Stomach (tissue), 9 donors: ENCODE results near the gene SLC35F3. TPM values are rescaled to one million over a fixed set of nuclear protein-coding genes. Genes with fewer than 3 reads are reported as not detected.

ENCODE experiments used
- DNase-seq, 2 donors: peaks; one replicate each; pipeline versions ENCODE4 v3.0.0 to v3.0.0-alpha.2; 2013 to 2019
- H3K27ac ChIP-seq, 5 donors: fragments of 200-600 bp in 4 of 5; sonication (generic) in 4 of 5; one replicate each; pipeline ENCODE4 v1.5.1; 2013 to 2019; ENCODE audit warnings: mild to moderate bottlenecking in 1 of 5, moderate library complexity in 1 of 5
- H3K27me3 ChIP-seq, 3 donors: fragments of 200-600 bp; sonication (generic); one replicate each; pipeline ENCODE4 v1.5.1; 2017 to 2019; ENCODE audit warnings: mixed run types in 1 of 3
- H3K36me3 ChIP-seq, 4 donors: fragments of 200-600 bp; sonication (generic); 1 replicate in 3 of 4; 2 replicates in 1 of 4; pipeline ENCODE4 v1.5.1; 2016 to 2019
- H3K4me1 ChIP-seq, 4 donors: fragments of 200-600 bp; sonication (generic); one replicate each; pipeline ENCODE4 v1.5.1; 2016 to 2019
- H3K4me3 ChIP-seq, 4 donors: fragments of 200-600 bp; sonication (generic) in 3 of 4; one replicate each; pipeline ENCODE4 v1.5.1; 2016 to 2019; ENCODE audit warnings: mild to moderate bottlenecking in 1 of 4
- H3K9me3 ChIP-seq, 4 donors: fragments of 200-600 bp; sonication (generic); one replicate each; pipeline ENCODE4 v1.5.1; 2016 to 2019
- EP300 ChIP-seq: sonication (generic); formaldehyde crosslinking; IDR thresholded peaks from one replicate; pipeline ENCODE4 v1.6.1; 2017; ENCODE audit warnings: antibody characterized with exemption
- POLR2A ChIP-seq, 4 donors: fragments of 450-650 bp; IDR thresholded peaks; one replicate each; pipeline ENCODE4 v1.6.1; 2016; ENCODE audit warnings: antibody characterized with exemption in 4 of 4, control low read depth in 2 of 4, mild to moderate bottlenecking in 1 of 4, moderate library complexity in 1 of 4
- POLR2AphosphoS5 ChIP-seq, 3 donors: sonication (generic); formaldehyde crosslinking; IDR thresholded peaks; one replicate each; pipeline ENCODE4 v1.6.1; 2016; ENCODE audit warnings: antibody characterized with exemption in 3 of 3
- WGBS, 5 donors: extraction: QIAGEN DNeasy Blood & Tissue Kit in 3 of 5; methylation state at CpG; one replicate each; pipeline versions ENCODE4 v1.1.5 to v1.1.7; 2013 to 2018; 5-methylcytosine and 5-hydroxymethylcytosine counted together
- intact Hi-C: fragments of 100-400 bp; cut with DNase I; formaldehyde crosslinking; loops from one replicate; pipeline ENCODE4 v1.15.1; 2023; ENCODE audit warnings: low total_unique reads
- polyA plus RNA-seq, 3 donors: library from polyadenylated mRNA; stranded (reverse); fragments of 200-250 nt; gene quantifications; one replicate each; pipeline ENCODE4 v1.2.3, GENCODE V29; 2013
- total RNA-seq, 5 donors: library from RNA; depleted of rRNA; stranded (reverse); fragments of >200 nt; gene quantifications; one replicate each; pipeline versions ENCODE4 v1.1.0 to v1.2.3, GENCODE V29; 2014 to 2016
- TF ChIP-seq, protein P1 (sequence below), 7 experiments: fragments of 450-650 bp in 4 of 7; fragments of 200-600 bp in 3 of 7; sonication (generic) in 3 of 7; IDR thresholded peaks; one replicate each; pipeline ENCODE4 v1.5.1; 2016 to 2019; ENCODE audit warnings: antibody characterized with exemption in 7 of 7, control low read depth in 2 of 7, mild to moderate bottlenecking in 1 of 7
- donor health status: healthy with polysubstance abuse.
- donor health status: Bipolar disorder and iron deficiency.
- donor health status: healthy.

The SLC35F3 gene
- total and polyA plus RNA-seq, 8 donors = under 0.01 to 1.5 (median 0.59) TPM; not detected in 2

GRCh38 chr1:234213658-234214128 lies 309.2 kb downstream of the SLC35F3 start:
- Histone ChIP-seq H3K4me1 (peaks cover 11 to 29% (median 19%) of the 10 kb centered on the region in 4 donors), H3K27ac (peak overlapping the region in 1 of 5 donors; percentile 35), H3K27me3 (peaks cover 9 to 52% (median 26%) of the 10 kb centered on the region in 3 donors), H3K9me3 (no peaks in the 10 kb centered on the region), H3K36me3 (no peaks in the 10 kb centered on the region), H3K4me3 (peak overlapping the region; percentile 43 to 53 (median 48))
- WGBS, 5 donors = 12 to 31% (median 22%) methylated on average over 8 of the region's 8 CpGs
- no peak for DNase-seq
- TF ChIP-seq, protein P1, sequence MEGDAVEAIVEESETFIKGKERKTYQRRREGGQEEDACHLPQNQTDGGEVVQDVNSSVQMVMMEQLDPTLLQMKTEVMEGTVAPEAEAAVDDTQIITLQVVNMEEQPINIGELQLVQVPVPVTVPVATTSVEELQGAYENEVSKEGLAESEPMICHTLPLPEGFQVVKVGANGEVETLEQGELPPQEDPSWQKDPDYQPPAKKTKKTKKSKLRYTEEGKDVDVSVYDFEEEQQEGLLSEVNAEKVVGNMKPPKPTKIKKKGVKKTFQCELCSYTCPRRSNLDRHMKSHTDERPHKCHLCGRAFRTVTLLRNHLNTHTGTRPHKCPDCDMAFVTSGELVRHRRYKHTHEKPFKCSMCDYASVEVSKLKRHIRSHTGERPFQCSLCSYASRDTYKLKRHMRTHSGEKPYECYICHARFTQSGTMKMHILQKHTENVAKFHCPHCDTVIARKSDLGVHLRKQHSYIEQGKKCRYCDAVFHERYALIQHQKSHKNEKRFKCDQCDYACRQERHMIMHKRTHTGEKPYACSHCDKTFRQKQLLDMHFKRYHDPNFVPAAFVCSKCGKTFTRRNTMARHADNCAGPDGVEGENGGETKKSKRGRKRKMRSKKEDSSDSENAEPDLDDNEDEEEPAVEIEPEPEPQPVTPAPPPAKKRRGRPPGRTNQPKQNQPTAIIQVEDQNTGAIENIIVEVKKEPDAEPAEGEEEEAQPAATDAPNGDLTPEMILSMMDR (IDR thresholded peaks at IDR 0.05) = no peak
- no peak for TF ChIP-seq EP300
- no peak for TF ChIP-seq POLR2AphosphoS5 (IDR thresholded peaks at IDR 0.05)
- intact Hi-C loops = no loop called here

- 1 to 3% (median 1%) methylated on average over 21 to 69 of the region's 69 CpGs for WGBS, 5 donors
- Histone ChIP-seq H3K27me3 (peaks cover 9 to 52% (median 26%) of the 10 kb centered on the region in 3 donors), H3K4me3 (peak overlapping the region; percentile 43 to 53 (median 48)), H3K4me1 (peaks cover 11 to 29% (median 19%) of the 10 kb centered on the region in 4 donors), H3K9me3 (no peaks in the 10 kb centered on the region), H3K27ac (peak overlapping the region in 4 of 5 donors; percentile 35 to 50 (median 39)), H3K36me3 (no peaks in the 10 kb centered on the region)
- DNase-seq = peak in 1 of 2 donors; percentile 73
- TF ChIP-seq POLR2A (IDR thresholded peaks at IDR 0.05) (no peak), EP300 (no peak), POLR2AphosphoS5 (IDR thresholded peaks at IDR 0.05) (no peak)
- TF ChIP-seq, protein P1 (IDR thresholded peaks at IDR 0.05) = no peak
- intact Hi-C loops = no loop called here
Measured at GRCh38 chr1:234214129-234214910, 309.8 kb downstream of the SLC35F3 start.

DNA sequence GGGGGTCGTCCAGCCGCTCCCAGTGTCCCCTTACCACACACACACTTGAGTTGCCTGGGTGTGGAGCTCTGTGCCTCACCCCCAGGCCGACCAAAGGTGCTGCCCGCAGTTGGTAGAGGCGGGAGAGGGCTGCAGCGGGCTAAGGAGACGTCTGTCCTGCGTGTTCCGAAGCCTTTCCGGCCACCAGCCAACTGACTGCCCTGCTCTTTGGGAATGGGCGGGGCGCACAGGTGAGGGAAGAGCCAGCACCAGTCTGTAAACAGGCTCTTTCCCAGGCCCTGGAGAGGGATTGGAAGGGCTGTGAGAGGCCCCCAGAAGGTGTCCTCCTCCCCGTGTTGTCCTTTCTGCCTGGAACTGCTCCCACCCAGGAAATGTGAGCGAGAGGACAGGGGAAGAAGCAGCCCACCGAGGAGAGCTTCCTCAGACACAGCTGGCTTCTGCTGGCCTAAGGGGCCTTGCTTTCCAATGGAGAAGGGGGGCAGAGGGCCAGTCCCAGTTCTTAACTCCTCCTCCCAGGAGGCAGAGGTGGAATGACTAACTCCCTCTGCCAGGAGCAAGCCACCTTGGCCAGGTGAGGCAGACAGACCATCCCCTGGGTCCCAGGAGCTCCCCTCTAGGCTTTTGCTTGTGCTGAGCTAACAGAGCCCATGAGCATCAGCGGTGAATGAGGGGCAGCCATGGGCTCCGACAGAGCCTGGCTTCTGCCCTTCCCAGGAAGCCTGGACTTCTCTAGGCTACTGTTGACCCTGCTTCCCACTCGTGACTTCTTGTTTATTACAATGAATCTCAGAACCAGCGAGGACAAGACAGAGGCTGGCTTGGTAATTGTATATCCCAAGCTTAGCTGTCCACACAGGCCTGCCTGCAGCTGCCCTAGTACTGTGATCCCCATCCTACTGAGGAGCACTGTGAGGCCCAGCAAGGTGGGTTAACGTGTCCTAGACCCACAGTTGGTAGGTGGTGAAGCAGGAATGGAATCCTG lies 310.7 kb downstream of the SLC35F3 start:
- WGBS, 5 donors = 28 to 47% (median 30%) methylated on average over 18 to 20 of the region's 20 CpGs
- peak overlapping the region; percentile 43 to 53 (median 48) for H3K4me3 ChIP-seq
- H3K27ac ChIP-seq = peak overlapping the region in 3 of 5 donors; percentile 35 to 50 (median 38)

More for the DNA sequence above, 310.7 kb downstream of the SLC35F3 start:
- intact Hi-C loops = no loop called here
- H3K9me3 ChIP-seq = no peaks in the 10 kb centered on the region
- no peak for TF ChIP-seq POLR2AphosphoS5 (IDR thresholded peaks at IDR 0.05)
- TF ChIP-seq, protein P1 (IDR thresholded peaks at IDR 0.05) = no peak
- no peak for TF ChIP-seq EP300
- no peak for TF ChIP-seq POLR2A (IDR thresholded peaks at IDR 0.05)
- peak; percentile 64 to 69 for DNase-seq
- peaks cover 11 to 29% (median 19%) of the 10 kb centered on the region in 4 donors for H3K4me1 ChIP-seq
- no peaks in the 10 kb centered on the region for H3K36me3 ChIP-seq
- H3K27me3 ChIP-seq = peaks cover 9 to 58% (median 26%) of the 10 kb centered on the region in 3 donors
